Mesenteric fat pad (tissue), 1 donor: ENCODE measurements around the gene NKAP. TPM values are rescaled to one million over a fixed set of nuclear protein-coding genes. Genes with fewer than 3 reads are reported as not detected.
"Not testable (repeated sequence)": the region's sequence is repeated elsewhere in the genome, so short reads cannot be mapped to it uniquely, and the experiment has no call there.

ENCODE experiments used
- DNase-seq: peaks from one replicate; pipeline ENCODE4 v3.0.0-alpha.2; 2020; ENCODE audit warnings: low spot score
- total RNA-seq: library from RNA; stranded (reverse); fragmentation: NEBNext Ultra II Directional; extraction: Animal tissue kit (Norgen Biotek cat#: 25700); gene quantifications from one replicate; pipeline ENCODE4 v1.2.1, GENCODE V29; 2021
- donor health status: DM: yes; HTN: yes; CAD: no.

NKAP gene
- total RNA-seq, 1 donor from 2014 or later, result 6.1 TPM

GRCh38 chrX:119941336-119941735 is 2.2 kb downstream of the NKAP start:
- DNase-seq, result no peak

DNA sequence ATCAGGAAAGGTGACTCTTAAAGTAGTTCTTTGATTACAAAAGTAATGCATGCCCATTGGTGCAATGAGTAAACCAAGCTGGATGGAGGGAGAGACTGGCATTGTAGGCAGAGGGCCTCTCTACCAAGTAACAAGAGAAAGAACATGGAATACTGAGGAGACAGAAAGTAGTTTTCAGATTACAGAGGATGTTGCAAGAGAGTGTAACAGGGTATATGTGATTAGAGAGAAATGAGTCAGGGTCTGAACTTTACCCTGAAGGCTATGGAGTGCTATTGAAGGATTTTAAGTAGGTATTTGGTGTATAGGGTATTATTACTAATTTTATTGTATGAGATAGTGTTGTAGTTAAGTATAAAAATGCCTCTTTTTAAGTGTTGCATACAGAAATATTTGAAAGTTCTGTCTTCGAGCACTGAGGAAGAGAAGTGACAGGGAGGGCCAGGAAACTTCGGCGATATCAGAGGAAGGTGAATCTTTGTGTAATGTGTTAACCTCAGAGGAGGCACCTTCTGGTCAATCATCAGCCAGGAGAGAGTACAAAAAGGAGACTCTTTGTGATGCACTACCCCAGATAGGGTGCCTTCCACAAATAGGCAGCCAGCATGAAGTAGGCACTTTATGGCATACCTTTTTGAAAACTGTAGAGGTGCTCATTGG is 8.2 kb downstream of the NKAP start:
- DNase-seq, result no peak

DNA sequence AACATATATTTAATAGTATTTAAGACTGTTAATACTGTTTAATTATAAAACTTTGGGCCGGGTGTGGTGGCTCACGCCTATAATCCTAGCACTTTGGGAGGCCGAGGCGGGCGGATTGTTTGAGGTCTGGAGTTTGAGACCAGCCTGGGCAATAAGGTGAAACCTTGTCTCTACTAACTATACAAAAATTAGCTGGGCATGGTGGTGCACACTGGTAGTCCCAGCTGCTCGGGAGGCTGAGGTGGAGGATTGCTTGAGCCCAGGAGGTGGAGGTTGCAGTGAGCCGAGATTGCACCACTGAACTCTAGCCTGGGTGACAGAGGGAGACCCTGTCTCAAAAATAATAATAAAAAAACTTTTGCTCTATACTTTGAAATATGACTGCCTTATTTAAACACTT is 21.2 kb downstream of the NKAP start:
- peak; percentile 51 for DNase-seq

GRCh38 chrX:119919835-119920585 is 23.5 kb downstream of the NKAP start:
- DNase-seq, result no peak

- peak; percentile 24 for DNase-seq
These were observed 25.7 kb downstream of the NKAP start for GRCh38 chrX:119917877-119918276.

DNA sequence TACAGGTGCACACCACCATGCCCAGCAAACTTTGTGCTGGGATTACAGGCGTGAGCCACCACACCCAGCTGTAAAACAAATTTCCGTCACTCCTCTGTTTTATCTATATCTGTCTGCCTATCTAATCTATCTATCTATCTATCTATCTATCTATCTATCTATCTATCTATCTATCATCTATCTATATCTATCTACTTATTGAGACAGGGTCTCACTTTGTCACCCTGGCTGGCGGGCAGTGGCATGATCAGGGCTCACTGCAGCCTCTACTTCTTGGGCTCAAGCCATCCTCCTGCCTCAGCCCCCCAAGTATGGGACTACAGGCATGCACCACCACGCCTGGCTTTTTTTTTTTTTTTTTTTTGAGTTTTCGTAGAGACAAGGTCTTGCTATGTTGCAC is 27.2 kb downstream of the NKAP start:
- DNase-seq, result peak; percentile 22

GRCh38 chrX:119900976-119901375 is 42.6 kb downstream of the NKAP start:
- DNase-seq, result no peak

DNA sequence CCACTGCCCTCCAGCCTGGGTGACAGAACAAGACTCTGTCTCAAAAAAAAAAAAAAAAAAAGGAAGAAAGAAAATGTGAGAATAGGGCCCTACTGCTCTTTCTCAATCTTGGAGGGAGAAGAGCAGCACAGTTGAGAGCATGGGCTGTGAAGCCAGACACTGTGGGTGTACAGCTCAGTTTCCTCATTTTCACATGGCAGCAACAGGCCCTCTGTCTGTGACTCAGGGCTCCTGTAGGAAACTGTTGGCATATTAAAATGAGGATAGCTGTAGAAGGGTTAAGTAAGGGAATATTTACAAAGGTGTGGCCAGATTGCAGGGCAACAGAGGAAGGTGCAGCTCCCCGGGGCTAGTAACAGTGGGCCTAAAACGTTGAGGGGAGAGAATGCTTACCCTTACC is 44.4 kb downstream of the NKAP start:
- no peak for DNase-seq

- no peak for DNase-seq
These were observed 47.7 kb downstream of the NKAP start, which contains the start of gene AKAP14 for GRCh38 chrX:119895843-119896326. Gene AKAP14 (plus strand): TSS chrX:119895893. CDS start chrX:119903224, 7,331 bp downstream.

DNA sequence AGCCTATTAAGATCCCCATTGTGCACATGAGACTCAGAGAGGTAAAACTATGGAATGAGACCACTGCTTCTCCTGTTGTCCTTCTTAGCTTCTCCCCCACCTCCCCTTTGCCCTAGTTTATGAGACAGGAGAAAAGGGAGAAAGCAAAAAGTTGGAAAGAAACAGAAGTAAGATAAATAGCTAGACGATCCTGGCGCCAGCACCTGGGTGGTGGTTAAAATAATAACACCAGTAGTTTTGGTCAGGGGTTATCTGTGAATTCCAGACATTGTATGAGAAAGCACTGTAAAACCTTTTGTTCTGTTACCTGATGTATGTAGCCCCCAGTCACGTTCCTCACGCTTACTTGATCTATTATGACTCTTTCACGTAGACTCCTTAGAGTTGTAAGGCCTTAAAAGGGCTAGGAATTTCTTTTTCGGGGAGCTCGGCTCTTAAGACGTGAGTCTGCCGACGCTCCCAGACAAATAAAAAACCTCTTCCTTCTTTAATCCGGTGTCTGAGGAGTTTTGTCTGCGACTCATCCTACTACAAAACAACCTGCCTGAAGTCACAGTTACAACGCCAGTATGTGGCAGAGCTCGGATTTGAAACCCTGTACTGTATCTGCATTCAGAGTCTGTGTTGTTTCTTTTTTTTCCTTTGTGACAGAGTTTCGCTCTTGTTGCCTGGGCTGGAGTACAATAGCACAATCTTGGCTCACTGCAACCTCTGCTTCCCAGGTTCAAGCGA is 51.4 kb downstream of the NKAP start:
- DNase-seq, result not testable (repeated sequence)

DNA sequence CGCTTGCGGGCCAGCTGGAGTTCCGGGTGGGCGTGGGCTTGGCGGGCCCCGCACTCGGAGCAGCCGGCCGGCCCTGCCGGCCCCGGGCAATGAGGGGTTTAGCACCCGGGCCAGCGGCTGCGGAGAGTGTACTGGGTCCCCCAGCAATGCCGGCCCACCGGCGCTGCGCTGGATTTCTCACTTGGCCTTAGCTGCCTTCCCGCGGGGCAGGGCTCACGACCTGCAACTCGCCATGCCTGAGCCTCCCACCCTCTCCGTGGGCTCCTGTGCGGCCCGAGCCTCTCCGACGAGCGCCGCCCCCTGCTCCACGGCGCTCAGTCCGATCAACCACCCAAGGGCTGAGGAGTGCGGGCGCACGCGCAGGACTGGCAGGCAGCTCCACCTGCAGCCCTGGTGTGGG is 52.9 kb downstream of the NKAP start:
- not testable (repeated sequence) for DNase-seq

DNA sequence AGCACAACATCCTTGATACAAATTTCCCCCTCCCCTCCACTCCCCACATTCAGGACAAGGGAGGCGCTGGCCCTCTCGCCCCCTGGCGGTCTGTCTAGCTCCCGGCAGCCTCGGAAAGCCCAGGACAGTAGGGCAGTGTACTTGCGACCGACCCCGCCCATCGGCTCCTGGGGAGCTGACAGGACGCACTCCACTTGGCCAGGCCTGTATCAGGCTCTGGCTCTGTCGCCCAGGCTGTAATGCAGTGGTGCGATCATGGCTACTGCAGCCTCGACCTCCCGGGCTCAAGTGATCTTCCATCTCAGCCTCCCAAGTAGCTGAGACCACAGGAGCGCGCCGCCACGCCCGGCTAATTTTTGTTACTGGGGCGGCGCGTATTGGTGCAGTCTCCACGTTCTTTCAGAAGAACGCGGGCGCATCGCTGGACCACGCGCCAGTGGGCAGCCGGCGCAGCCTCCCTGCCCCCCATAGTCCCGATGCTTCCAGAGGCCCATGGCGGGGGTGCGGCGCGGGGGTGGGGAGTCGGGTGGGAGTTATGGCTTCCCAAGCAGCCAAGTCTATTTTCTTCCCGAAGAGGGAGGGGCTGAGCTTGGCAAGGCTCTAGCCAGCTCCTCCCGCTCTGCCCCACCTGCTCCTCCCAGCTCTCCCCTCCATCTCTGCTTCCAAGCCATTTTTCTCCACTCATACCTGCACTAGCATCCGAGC is 55.7 kb downstream of the NKAP start:
- peak; percentile 89 for DNase-seq

- DNase-seq, result peak; percentile 8
These were observed 57.8 kb downstream of the NKAP start for GRCh38 chrX:119885554-119886428.

DNA sequence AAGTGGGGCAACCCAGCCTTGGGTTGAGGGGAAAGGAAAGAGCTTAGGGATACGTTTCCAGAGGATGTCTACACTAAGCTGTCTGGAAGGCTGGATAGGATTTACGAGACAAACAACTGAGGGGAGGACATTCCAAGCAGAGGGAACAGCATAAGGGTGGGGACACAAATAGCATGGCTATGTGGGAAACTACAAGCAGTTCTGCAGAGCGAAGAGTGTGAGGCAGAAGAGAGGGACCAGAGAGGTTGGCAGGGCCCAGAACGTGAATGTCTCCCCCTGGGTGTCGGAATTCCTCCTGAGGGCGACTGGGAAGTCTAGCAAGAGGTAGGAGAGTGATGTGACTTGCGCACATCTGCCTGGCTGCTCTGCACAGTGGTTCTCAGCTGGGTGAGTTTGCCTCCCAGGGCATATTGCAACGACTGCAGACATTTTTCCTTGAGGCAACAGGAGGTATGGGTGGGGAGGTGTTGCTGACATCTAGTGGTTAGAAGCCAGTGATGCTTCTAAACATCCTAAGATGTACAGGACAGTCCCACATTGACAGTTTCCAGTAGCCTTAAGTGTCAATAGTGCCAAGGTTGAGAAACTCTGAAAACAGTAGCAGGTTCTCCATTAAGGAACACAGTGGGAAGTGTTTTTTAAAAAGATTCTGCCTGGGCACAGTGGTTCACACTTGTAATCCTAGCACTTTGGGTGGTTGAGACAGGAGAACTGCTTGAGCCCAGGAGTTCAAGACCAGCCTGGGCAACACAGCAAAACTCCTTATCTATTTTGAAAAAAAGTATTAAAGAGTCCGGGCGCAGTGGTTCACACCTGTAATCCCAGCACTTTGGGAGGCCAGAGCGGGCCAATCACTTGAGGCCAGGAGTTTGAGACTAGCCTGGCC is 62.8 kb downstream of the NKAP start:
- no peak for DNase-seq

DNA sequence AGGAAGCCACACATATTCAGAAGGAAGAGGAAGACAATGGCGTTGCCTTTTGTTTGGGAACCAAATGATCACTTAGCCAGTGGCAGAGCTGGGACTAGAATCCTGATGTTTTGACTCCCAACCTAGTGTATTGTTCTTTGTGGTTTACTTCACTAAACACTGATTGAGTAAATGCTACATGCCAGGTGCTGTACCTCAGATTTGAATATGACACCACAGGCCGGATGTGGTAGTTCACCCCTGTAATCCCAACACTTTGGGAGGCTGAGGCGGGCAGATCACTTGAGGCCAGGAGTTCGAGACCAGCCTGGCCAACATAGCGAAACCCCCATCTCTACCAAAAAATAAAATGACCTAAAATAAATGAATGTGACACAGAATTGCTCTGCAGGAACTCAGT is 63.5 kb downstream of the NKAP start:
- no peak for DNase-seq

GRCh38 chrX:119878740-119879139 is 64.8 kb downstream of the NKAP start:
- DNase-seq, result no peak

GRCh38 chrX:119871599-119872395 is 71.8 kb downstream of the NKAP start, which contains the start of the genes NDUFA1 and RNF113A:
Gene NDUFA1 (plus strand): TSS chrX:119871832. CDS start chrX:119871912, 80 bp downstream.
Gene RNF113A (minus strand): TSS chrX:119871733. CDS start chrX:119871613, 120 bp downstream.
- peak; percentile 93 for DNase-seq

- no peak for DNase-seq
These were observed 72.3 kb downstream of the NKAP start for GRCh38 chrX:119871245-119871598.
